MCF 10A (cell line): Measurements from ENCODE around the gene PATJ. TPM values are rescaled to one million over a fixed set of nuclear protein-coding genes. Genes with fewer than 3 reads are reported as not detected.

Experiments used
- BruUV-seq: library from RNA; stranded (reverse); fragments of 400-500 nt; replicated peaks from 2 replicates; lab custom pipeline; 2021; lab: Mats Ljungman, UMichigan
- CTCF ChIA-PET: fragments of 300-600 bp; sonication (Branson Sonifier 250); formaldehyde crosslinking; extraction: SDS; loops from one replicate; lab custom pipeline; 2021; ENCODE audit warnings: antibody characterized with exemption, inconsistent platforms; lab: Yijun Ruan, JAX
- POLR2A ChIA-PET: fragments of 300-600, 350-650 bp; sonication (Branson Sonifier 250); formaldehyde crosslinking; extraction: SDS; loops from one replicate; lab custom pipeline; 2020; ENCODE audit warnings: antibody characterized with exemption, inconsistent platforms; lab: Yijun Ruan, JAX
- DNase-seq: peaks from one replicate; pipeline ENCODE4 v3.0.0-alpha.2; 2018; ENCODE audit not compliant: unreplicated experiment
- H3K27ac Mint-ChIP-seq: one replicate; pipeline ENCODE4 v1.8.0; 2022; ENCODE audit warnings: mild to moderate bottlenecking, low read depth, mixed read lengths; ENCODE audit not compliant: unreplicated experiment
- H3K27me3 Mint-ChIP-seq: one replicate; pipeline ENCODE4 v1.8.0; 2022; ENCODE audit warnings: mixed read lengths; ENCODE audit not compliant: insufficient read depth, unreplicated experiment
- H3K36me3 Mint-ChIP-seq: one replicate; pipeline ENCODE4 v1.8.0; 2022; ENCODE audit warnings: mild to moderate bottlenecking, moderate library complexity, mixed read lengths; ENCODE audit not compliant: insufficient read depth, unreplicated experiment
- H3K4me1 Mint-ChIP-seq: one replicate; pipeline ENCODE4 v1.8.0; 2022; ENCODE audit warnings: mixed read lengths; ENCODE audit not compliant: insufficient read depth, unreplicated experiment
- H3K4me3 Mint-ChIP-seq: one replicate; pipeline ENCODE4 v1.8.0; 2022; ENCODE audit warnings: mild to moderate bottlenecking, moderate library complexity, mixed read lengths; ENCODE audit not compliant: unreplicated experiment
- H3K9me3 Mint-ChIP-seq: one replicate; pipeline ENCODE4 v1.8.0; 2022; ENCODE audit warnings: mixed read lengths; ENCODE audit not compliant: unreplicated experiment
- CTCF ChIP-seq: fragments of 200-600 bp; IDR thresholded peaks from one replicate; pipeline ENCODE4 v1.8.0; 2022; ENCODE audit warnings: antibody characterized with exemption, mild to moderate bottlenecking; ENCODE audit not compliant: unreplicated experiment
- intact Hi-C: fragments of 100-400 bp; cut with micrococcal nuclease; formaldehyde crosslinking; loops from 2 replicates; pipeline ENCODE4 v1.14.1; 2022
- total RNA-seq: library from RNA; stranded (reverse); gene quantifications from 2 replicates; pipeline ENCODE4 v1.2.3, GENCODE V29; 2022

PATJ gene
- total RNA-seq, 1 experiment from 2014 or later: 28.7 TPM

- no peak for DNase-seq
- intact Hi-C loops: loop anchor here (5.0 to 10.0 kb wide), 3 partner anchors 399 to 1696 kb away; no protein-coding TSS in a partner anchor
- no TSS peak for BruUV-seq
- H3K9me3 Mint-ChIP-seq: no peaks in the 10 kb centered on the region
- H3K4me1 Mint-ChIP-seq: no peaks in the 10 kb centered on the region
- CTCF ChIA-PET: interaction anchor here (0.5 to 2.5 kb wide), 26 partner anchors 8 to 1876 kb away, joined by 3 to 7 read pairs (median 4); no protein-coding TSS in a partner anchor
- no peak for TF ChIP-seq CTCF
- H3K27me3 Mint-ChIP-seq: no peaks in the 10 kb centered on the region
- H3K36me3 Mint-ChIP-seq: peaks cover 25% of the 10 kb centered on the region
- no peak overlapping the region for H3K27ac Mint-ChIP-seq
- no peak overlapping the region for H3K4me3 Mint-ChIP-seq
- POLR2A ChIA-PET: interaction anchor here (0.7 to 1.3 kb wide), 4 partner anchors 8 to 404 kb away, joined by 3 to 5 read pairs (median 4); no protein-coding TSS in a partner anchor
Observed at GRCh38 chr1:61851235-61851634, 109.0 kb downstream of the PATJ start.

- Mint-ChIP-seq H3K4me1 (no peaks in the 10 kb centered on the region), H3K27me3 (no peaks in the 10 kb centered on the region), H3K9me3 (no peaks in the 10 kb centered on the region), H3K36me3 (peaks cover 29% of the 10 kb centered on the region), H3K4me3 (no peak overlapping the region), H3K27ac (no peak overlapping the region)
- DNase-seq: peak; percentile 74
- ChIA-PET CTCF (interaction anchor here (0.5 to 2.5 kb wide), 32 partner anchors 8 to 1877 kb away, joined by 3 to 11 read pairs (median 4); no protein-coding TSS in a partner anchor), POLR2A (interaction anchor here (0.6 to 1.7 kb wide), 5 partner anchors 9 to 899 kb away, joined by 3 to 5 read pairs (median 3); no protein-coding TSS in a partner anchor)
- intact Hi-C loops: loop anchor here (1.0 to 10.0 kb wide), 8 partner anchors 127 to 1697 kb away; partner anchors contain the start of gene TM2D1
- peak; percentile 53 for TF ChIP-seq CTCF
- no TSS peak for BruUV-seq
Observed at GRCh38 chr1:61851849-61852669, 109.8 kb downstream of the PATJ start.

DNA sequence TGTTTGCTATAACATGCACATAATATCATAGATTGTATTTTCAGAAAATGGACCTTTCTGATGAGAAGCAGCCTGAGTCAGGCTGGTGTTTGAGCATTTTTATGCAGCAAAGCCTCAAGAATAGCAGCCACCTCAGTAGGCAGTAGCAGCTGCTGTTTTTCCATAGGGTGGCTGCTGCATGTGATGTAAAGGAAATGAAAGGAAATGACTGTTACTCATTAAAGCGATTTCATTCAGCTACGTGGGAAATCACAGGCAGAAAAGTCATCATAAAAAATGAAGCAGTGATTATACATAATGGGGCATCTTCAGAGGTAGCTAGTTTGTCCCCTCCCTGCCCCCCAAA lies 110.4 kb downstream of the PATJ start:
- Mint-ChIP-seq H3K36me3 (peaks cover 35% of the 10 kb centered on the region), H3K4me1 (no peaks in the 10 kb centered on the region), H3K4me3 (no peak overlapping the region), H3K9me3 (no peaks in the 10 kb centered on the region), H3K27me3 (no peaks in the 10 kb centered on the region), H3K27ac (no peak overlapping the region)
- intact Hi-C loops: loop anchor here (1.0 to 10.0 kb wide), 8 partner anchors 127 to 1698 kb away; partner anchors contain the start of gene TM2D1
- POLR2A ChIA-PET: interaction anchor here (0.9 to 1.7 kb wide), 2 partner anchors 9 to 269 kb away, joined by 3 to 4 read pairs; no protein-coding TSS in a partner anchor
- CTCF ChIA-PET: interaction anchor here (0.6 to 2.5 kb wide), 19 partner anchors 9 to 874 kb away, joined by 3 to 11 read pairs (median 3); no protein-coding TSS in a partner anchor
- no peak for DNase-seq
- BruUV-seq: no TSS peak
- TF ChIP-seq CTCF: no peak

- Mint-ChIP-seq H3K9me3 (no peaks in the 10 kb centered on the region), H3K4me3 (no peak overlapping the region), H3K27ac (no peak overlapping the region), H3K4me1 (no peaks in the 10 kb centered on the region), H3K36me3 (peaks cover 41% of the 10 kb centered on the region), H3K27me3 (no peaks in the 10 kb centered on the region)
- BruUV-seq: no TSS peak
- ChIA-PET POLR2A (interaction anchor here (0.6 kb wide), 1 partner anchor 45 kb away, joined by 4 read pairs; no protein-coding TSS in a partner anchor), CTCF (interaction anchor here (0.7 to 2.5 kb wide), 13 partner anchors 8 to 676 kb away, joined by 3 to 11 read pairs (median 3); no protein-coding TSS in a partner anchor)
- no peak for TF ChIP-seq CTCF
- intact Hi-C loops: loop anchor here (2.0 to 10.0 kb wide), 5 partner anchors 265 to 1699 kb away; no protein-coding TSS in a partner anchor
- DNase-seq: no peak
Observed at GRCh38 chr1:61853583-61853982, 111.3 kb downstream of the PATJ start.
